ENCODE results near the gene SFXN4. TPM values are rescaled to one million over a fixed set of nuclear protein-coding genes. Genes with fewer than 3 reads are reported as not detected.

Gene SFXN4
- total and polyA plus RNA-seq, 10 donors = 13.3 to 68.3 (median 24.8) TPM

- WGBS, 5 donors = 90 to 94% (median 92%) methylated on average over 12 of the region's 12 CpGs
- DNase-seq = peak; percentile 72
- intact Hi-C loops (cut with DNase I; ENCODE audit: low total_unique reads) = no loop called here
- no peaks in the 10 kb centered on the region for H3K9me3 ChIP-seq
- H3K27me3 ChIP-seq (replicated peaks in 1 of 7) = no peaks in the 10 kb centered on the region
- peak overlapping the region in 6 of 8 donors; percentile 67 to 98 (median 94) for H3K4me3 ChIP-seq
- peaks cover 5 to 67% (median 19%) of the 10 kb centered on the region in 6 donors for H3K4me1 ChIP-seq
- H3K27ac ChIP-seq = peak overlapping the region in 2 of 8 donors; percentile 91 to 92
- peaks cover 0 to 26% (median 18%) of the 10 kb centered on the region in 6 donors for H3K36me3 ChIP-seq
- TF ChIP-seq POLR2AphosphoS5 (IDR thresholded peaks at IDR 0.05) (no peak), POLR2A (IDR thresholded peaks at IDR 0.05) (no peak), CTCF (IDR thresholded peaks at IDR 0.05 in 8 of 11, conservative IDR thresholded peaks at IDR 0.05 in 3 of 11) (no peak)
Measured at GRCh38 chr10:119105155-119105554, 60.4 kb downstream of the SFXN4 start.

DNA sequence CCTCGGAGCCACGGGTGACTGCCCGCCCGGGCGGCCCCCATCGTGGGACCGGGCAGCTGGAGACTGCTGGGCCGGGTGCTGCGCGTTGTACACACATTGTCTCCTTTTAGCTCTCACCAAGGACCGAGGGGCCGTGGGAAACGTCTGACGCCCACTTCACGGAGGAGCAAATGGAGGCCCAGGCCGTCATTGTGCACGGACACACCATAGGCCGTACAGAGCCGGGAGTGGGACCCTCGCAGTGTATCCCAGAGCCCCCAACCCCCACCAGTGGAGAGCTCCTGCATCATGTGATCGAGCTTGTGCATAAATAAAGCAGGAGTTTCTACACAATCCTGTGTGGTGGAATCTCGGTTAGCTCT lies 60.9 kb downstream of the SFXN4 start:
- Histone ChIP-seq H3K4me3 (peak overlapping the region; percentile 24 to 98 (median 87)), H3K27me3 (replicated peaks in 1 of 7) (no peaks in the 10 kb centered on the region), H3K9me3 (no peaks in the 10 kb centered on the region), H3K27ac (peak overlapping the region in 6 of 8 donors; percentile 55 to 92 (median 88)), H3K36me3 (peaks cover 0 to 21% (median 13%) of the 10 kb centered on the region in 6 donors), H3K4me1 (peaks cover 5 to 64% (median 19%) of the 10 kb centered on the region in 6 donors)
- DNase-seq = peak; percentile 88
- TF ChIP-seq POLR2AphosphoS5 (IDR thresholded peaks at IDR 0.05) (no peak), CTCF (IDR thresholded peaks at IDR 0.05 in 8 of 11, conservative IDR thresholded peaks at IDR 0.05 in 3 of 11) (no peak), POLR2A (IDR thresholded peaks at IDR 0.05) (no peak)
- intact Hi-C loops (cut with DNase I; ENCODE audit: low total_unique reads) = no loop called here
- WGBS, 5 donors = 1 to 4% (median 3%) methylated on average over 5 to 22 of the region's 22 CpGs

GRCh38 chr10:119103903-119104653 lies 61.4 kb downstream of the SFXN4 start, which contains the start of gene DENND10:
Gene DENND10 (plus strand): TSS chr10:119104113. CDS start chr10:119104143, 30 bp downstream.
- TF ChIP-seq POLR2AphosphoS5 (IDR thresholded peaks at IDR 0.05) = peak; percentile 92 to 93 (median 92)
- TF ChIP-seq POLR2A (IDR thresholded peaks at IDR 0.05) = peak in 1 of 3 donors; percentile 63
- TF ChIP-seq CTCF (IDR thresholded peaks at IDR 0.05 in 8 of 11, conservative IDR thresholded peaks at IDR 0.05 in 3 of 11) = peak in 5 of 11 experiments; percentile 9 to 56 (median 21)
- Histone ChIP-seq H3K27ac (peak within 1 kb of the TSS in 7 of 8 donors; percentile 79 to 92 (median 86)), H3K9me3 (no peaks in the 10 kb centered on the region), H3K4me1 (peaks cover 5 to 59% (median 19%) of the 10 kb centered on the region in 6 donors), H3K36me3 (peaks cover 0 to 15% (median 10%) of the 10 kb centered on the region in 6 donors), H3K27me3 (replicated peaks in 1 of 7) (no peaks in the 10 kb centered on the region), H3K4me3 (peak within 1 kb of the TSS; percentile 67 to 98 (median 87))
- 1 to 3% (median 1%) methylated on average over 9 to 90 of the region's 91 CpGs for WGBS, 5 donors
- DNase-seq = peak; percentile 96
- intact Hi-C loops (cut with DNase I; ENCODE audit: low total_unique reads) = no loop called here

All from spleen (tissue), 11 donors.